HG03175 (cell line): Measurements from ENCODE around the gene BMP15.

Experiments
- ATAC-seq: cut with Tn5 transposase; IDR thresholded peaks from one replicate; pipeline ENCODE4 v1.9.1; 2021; ENCODE audit warnings: mild to moderate bottlenecking, moderate library complexity; ENCODE audit not compliant: unreplicated experiment

BMP15 gene

GRCh38 chrX:50910685-50911176 is at the start of gene BMP15:
Gene BMP15 (plus strand): TSS chrX:50910735. CDS start chrX:50910784, 49 bp downstream.
- no peak for ATAC-seq

GRCh38 chrX:50863471-50863870 is 47.1 kb upstream of the BMP15 start:
- no peak for ATAC-seq

- ATAC-seq, result no peak
These were observed 45.2 kb upstream of the BMP15 start for GRCh38 chrX:50865311-50865710.

- no peak for ATAC-seq
These were observed 38.5 kb upstream of the BMP15 start for GRCh38 chrX:50871922-50872453.

- no peak for ATAC-seq
These were observed 35.7 kb upstream of the BMP15 start for GRCh38 chrX:50874876-50875275.

GRCh38 chrX:50876551-50876950 is 34.0 kb upstream of the BMP15 start:
- ATAC-seq, result no peak

- no peak for ATAC-seq
These were observed 33.2 kb upstream of the BMP15 start for GRCh38 chrX:50877310-50877709.

- no peak for ATAC-seq
These were observed 29.5 kb upstream of the BMP15 start for GRCh38 chrX:50881028-50881427.

- ATAC-seq, result no peak
These were observed 21.7 kb upstream of the BMP15 start for GRCh38 chrX:50888884-50889283.

- ATAC-seq, result no peak
These were observed 21.0 kb upstream of the BMP15 start for GRCh38 chrX:50889582-50889981.

- ATAC-seq, result no peak
These were observed 17.5 kb upstream of the BMP15 start for GRCh38 chrX:50893047-50893446.

GRCh38 chrX:50893466-50893865 is 17.1 kb upstream of the BMP15 start:
- ATAC-seq, result no peak

- ATAC-seq, result no peak
These were observed 5.2 kb upstream of the BMP15 start for GRCh38 chrX:50905334-50905733.

- no peak for ATAC-seq
These were observed 3.0 kb downstream of the BMP15 start for GRCh38 chrX:50913520-50913919.

- no peak for ATAC-seq
These were observed 9.6 kb downstream of the BMP15 start for GRCh38 chrX:50920132-50920531.

GRCh38 chrX:50927127-50927526 is 16.6 kb downstream of the BMP15 start:
- ATAC-seq, result no peak

GRCh38 chrX:50941638-50942037 is 31.1 kb downstream of the BMP15 start:
- no peak for ATAC-seq

- ATAC-seq, result no peak
These were observed 31.9 kb downstream of the BMP15 start for GRCh38 chrX:50942471-50942870.

- no peak for ATAC-seq
These were observed 41.9 kb downstream of the BMP15 start for GRCh38 chrX:50952406-50952805.

- no peak for ATAC-seq
These were observed 43.3 kb downstream of the BMP15 start for GRCh38 chrX:50953832-50954231.

- ATAC-seq, result no peak
These were observed 51.6 kb downstream of the BMP15 start for GRCh38 chrX:50962156-50962555.

- ATAC-seq, result no peak
These were observed 53.3 kb downstream of the BMP15 start for GRCh38 chrX:50963842-50964241.
